OCI-M2 (cell line): ENCODE data around the gene EPHA2.
"Not testable (repeated sequence)": the region's sequence is repeated elsewhere in the genome, so short reads cannot be mapped to it uniquely, and the experiment has no call there.

Experiments used
- DNase-seq: peaks from one replicate; lab custom pipeline; 2025; ENCODE audit not compliant: unreplicated experiment; lab: John Stamatoyannopoulos, UW

EPHA2 gene

DNA sequence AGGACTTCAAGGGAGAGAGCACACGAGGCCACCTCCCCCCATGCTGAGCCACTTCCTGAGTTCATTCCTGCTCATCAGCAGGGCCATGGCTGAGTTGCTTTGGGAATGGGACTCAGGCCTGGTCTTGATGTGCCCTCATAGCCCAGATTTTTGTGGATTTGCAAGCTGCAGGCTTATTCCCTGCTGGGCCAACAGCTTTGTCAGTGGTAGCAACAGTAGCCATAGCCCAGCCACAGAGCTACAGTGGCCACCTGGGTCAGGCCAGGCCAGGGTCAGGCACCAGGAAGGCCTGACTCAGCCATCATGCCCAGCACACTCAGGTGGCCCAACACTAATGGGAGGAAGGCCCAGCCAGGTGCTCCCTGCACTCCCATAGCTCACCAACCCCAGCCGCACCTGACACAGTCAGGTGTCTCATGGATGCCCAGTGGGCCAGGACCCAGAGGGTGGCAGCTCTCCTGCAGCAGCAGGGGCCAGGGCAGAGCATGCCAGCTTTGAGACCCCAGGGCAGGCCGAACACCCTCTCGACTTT is 33.5 kb downstream of the EPHA2 start:
- DNase-seq, result no peak

- DNase-seq, result no peak
These were observed 34.9 kb downstream of the EPHA2 start for GRCh38 chr1:16120940-16121410.

DNA sequence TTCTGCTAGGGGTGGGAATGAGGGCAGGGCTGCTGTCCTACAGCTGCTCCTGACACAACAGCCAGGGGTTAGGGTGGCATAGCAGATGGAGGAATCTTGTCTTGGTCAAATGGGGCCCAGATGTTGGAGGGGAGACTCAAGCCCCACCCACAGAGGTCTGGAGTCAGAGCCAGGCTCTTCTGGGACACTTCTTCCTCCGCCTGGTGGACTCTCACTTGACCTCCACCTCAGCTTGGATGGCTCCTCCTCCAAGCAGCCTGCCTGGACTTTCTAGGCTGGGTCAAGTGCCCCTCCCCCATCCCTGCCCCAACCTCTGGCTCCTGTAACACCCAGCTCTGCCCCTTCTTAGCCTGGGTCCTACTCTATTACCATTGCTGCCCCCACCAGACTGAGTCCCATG is 35.5 kb downstream of the EPHA2 start:
- no peak for DNase-seq

GRCh38 chr1:16119926-16120325 is 35.9 kb downstream of the EPHA2 start:
- DNase-seq, result no peak

DNA sequence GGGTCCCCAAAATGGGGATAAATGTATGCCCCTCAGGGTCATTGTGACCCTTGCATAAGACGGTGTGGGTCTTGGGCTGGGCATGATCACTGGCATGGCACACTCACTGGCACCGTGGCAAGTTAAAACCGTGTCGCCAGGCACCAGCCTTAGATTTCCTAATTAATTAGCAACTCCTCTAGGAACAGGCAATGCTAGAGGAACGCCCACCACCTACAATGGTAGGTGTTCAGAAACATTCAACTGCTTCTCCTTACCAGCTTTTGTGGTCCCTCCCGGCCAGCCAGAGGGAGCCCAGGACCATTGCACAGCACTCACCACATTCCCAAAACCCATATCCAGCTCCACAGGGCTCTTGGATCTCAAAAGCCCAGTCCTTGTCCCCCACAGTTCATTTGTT is 36.4 kb downstream of the EPHA2 start:
- DNase-seq, result no peak

- no peak for DNase-seq
These were observed 37.2 kb downstream of the EPHA2 start for GRCh38 chr1:16118706-16119105.

- no peak for DNase-seq
These were observed 37.9 kb downstream of the EPHA2 start for GRCh38 chr1:16117936-16118335.

DNA sequence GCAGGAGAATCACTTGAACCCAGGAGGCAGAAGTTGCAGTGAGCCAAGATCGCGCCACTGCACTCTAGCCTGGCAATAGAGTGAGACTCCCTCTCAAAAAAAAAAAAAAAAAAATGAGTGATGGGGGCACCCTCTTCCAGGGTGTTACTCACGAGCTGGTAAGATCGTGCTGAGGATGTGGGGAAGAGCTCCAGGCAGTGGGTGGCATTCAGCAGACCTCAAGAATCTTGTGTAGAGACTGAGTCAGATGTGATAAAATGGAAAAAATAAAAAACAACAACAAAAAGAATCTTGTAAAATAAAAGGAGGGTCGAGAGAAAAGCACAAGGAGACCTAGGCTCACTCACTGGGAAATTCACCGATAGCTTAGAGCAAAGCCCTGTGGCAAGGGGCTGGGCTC is 38.5 kb downstream of the EPHA2 start:
- DNase-seq, result no peak

DNA sequence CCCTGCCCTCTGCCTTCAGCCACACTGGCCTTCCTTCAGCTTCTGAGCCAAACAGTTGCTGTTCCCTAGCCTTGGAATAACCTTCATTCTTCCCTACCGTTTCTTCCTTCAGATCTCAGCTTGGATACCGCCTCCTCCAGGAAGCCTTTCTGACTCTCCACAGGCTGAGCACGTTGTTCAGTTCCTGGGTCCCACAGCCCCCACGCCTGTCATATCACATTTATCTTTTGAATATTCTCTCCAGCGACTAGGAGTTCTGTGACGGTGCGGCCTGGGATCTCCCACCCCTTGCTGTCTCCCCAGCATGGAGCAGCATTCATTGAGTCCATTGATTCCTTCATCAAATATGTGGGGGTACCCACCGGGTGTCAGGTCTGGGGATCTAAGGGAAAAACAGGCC is 39.2 kb downstream of the EPHA2 start:
- no peak for DNase-seq

GRCh38 chr1:16116002-16116401 is 39.9 kb downstream of the EPHA2 start:
- DNase-seq, result no peak

GRCh38 chr1:16115468-16115983 is 40.3 kb downstream of the EPHA2 start:
- no peak for DNase-seq

DNA sequence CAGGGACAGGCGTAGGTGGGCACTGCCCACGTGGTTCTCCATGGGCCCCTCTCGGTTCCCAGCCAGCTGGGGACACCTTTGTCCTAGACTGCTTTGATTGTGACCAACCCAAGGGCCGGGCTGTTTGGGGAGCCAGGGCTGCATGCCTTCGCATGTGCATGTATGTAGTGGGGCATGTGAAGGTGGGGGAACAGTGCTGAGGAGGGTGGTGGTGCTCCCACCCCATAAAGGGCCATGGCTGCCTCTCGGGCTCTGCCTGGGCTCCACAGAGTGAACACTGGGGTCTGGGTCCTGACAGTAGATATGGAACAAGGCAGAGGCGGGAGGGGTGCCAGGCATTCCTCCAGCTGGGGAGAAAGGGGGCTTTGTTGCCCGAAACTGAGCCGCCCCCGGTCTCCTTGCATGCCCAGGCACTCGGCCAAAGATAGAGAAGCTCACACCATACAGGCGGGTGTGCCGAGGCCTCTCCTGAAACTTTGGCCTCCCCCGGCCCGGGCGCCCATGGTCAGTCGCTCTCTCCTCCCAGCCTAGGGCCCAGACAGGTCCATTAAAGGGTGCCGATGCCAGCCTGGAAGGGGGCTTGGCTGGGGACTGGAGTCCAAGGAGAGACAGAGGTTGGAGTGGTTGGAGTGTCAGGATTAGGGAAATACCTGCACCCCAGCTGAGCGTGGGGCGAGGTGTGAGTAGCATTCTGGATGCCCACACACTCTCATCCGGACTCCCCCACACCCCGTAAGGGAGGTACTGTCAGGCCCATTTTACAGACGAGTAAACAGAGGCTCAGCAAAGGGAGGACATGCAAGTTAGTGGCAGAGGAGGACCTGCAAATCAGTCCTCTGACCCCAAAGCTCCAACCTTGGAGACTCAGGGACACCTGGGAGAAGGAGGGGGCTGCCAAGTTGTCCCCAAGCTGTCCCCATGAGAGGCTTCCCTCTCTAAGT is 41.1 kb downstream of the EPHA2 start:
- DNase-seq, result no peak

DNA sequence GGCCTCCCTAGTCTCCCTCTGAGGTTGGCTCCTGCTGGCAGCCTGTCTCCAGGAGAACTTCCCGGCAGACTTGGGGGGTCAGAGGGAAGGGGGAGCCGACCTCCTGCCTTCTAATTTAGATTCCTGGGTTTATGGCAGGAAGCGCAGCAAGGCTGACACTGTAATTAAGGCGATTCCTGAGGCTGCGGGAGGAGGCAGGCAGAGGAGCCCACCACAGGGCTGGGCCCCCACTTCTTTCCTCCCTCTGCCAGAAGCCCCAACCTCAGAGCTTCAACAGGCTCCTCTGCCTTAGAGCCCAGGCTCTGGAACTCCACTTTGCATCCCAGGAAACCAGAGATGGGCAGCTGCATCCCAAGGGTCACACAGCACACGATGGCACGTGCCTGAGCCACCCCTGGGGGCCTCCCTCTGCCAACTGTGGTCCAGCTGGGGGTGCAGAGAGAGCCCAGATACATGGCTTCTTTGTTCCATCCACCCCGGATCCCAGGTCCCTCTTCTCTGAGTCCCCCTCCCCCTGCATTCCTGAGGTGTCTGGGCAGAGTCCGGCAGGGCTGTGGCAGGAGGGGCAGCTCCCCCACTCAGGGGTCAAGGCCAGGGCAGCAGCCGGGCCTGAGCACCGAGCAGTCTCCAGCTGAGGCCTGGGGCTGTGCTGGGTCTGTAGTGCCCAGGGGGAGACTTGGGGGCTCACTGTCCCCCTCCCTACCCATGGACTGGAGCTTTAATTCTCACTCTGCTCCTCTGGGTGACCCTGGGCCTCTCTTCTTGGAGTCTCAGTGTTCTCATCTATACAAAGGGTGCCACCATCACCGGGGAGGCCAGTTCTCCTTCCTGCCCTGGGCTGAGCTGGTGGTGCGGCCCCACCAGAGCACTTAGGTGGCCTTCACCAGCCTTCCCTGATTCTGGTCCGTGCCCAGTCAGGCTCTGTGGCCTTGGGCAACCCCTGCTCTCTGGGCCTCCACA is 43.0 kb downstream of the EPHA2 start:
- DNase-seq, result no peak

DNA sequence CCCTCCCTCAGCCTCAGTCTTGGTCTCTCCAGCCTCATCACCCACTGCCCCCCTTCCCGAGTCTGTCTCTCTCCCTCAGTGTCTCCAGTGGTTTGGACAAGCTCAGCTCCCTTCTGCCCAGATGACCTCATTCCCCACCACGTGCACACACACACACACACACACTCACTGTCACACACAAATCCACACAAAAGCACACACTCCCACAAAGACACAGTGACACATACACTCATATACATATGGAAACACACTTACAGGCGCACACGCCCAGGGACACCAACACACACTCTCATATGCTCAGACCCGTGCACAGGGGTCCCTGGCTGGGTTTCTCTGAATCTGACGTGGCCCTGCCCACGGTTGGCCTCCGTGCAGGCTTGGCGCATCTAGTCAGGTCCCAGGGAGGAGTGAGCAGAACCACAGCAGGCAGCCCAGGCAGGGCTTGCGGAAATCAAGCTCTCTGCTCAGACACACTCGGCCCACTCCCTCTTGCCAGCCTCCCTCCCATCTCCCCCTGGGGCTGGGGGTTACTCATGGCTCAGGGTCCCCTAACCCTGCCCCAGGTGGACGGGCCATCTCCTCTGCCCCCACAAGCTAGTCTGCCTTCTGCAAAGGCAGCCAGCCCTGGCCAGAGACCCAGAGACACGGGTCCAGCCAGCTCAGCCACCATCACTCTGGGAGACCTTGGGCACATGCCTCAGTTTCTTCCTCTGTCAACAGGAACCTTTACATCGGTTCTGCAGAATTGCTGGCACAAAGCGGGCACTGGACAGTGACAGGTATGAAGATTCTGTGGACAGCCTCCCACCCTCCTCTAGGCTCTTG is 43.9 kb downstream of the EPHA2 start:
- no peak for DNase-seq

DNA sequence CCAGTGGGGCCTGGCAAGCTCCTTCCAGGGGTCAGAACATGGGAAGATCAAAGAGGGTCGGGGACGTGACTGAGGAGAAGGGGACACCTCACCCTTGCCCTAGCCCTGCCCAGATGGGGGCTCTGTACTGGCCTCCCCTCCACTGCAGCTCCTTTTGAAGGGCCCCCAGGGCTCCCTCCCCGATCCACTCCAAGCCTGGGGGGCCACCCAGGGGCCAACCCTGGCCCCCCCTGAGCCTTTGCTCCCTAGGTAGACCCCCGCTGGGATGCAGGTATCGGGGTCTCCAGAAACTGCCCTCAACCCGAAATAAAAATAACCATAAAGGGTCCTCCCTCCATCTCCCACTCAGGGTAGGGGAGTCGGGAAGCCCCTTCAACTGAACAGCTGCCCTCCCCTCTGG is 45.0 kb downstream of the EPHA2 start:
- DNase-seq, result no peak

DNA sequence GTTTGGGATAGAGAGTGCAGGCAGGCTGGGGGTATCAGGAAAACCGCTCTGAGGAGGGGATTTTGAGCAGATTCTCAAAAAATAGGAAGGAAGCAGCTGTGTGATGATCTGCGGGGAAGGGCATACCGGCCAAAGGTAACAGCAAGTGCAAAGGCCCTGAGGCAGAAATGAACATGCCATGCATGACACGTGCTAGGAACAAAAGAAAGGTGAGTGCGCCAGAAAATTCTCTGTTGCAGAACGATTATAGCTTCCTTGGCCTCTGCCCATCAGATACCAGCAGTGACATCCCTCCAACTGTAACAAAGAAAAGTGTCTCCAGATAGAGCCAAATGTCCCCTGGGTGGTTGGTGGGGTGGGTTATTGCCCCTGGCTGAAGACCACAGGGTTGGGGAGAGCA is 45.4 kb downstream of the EPHA2 start:
- no peak for DNase-seq

- no peak for DNase-seq
These were observed 46.3 kb downstream of the EPHA2 start for GRCh38 chr1:16109571-16109970.

DNA sequence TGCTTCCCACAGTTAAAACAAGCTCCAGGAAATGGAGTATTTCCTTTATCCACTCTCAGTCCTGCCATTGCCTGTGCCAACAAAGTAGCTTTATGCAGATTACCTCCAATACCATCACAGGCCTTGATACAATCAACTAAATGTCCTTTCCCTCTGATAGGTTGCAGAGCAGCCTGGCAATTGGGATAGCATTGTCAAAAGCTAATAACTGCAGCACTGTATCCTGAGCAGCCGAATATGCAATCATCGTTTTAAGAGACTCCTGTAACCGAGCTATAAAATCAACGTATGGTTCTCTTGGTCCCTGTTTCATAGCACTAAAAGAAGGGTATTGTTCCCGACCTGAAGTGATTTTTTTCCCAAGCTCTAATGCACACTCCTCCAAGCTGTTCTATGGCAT is 48.8 kb downstream of the EPHA2 start:
- DNase-seq, result not testable (repeated sequence)

DNA sequence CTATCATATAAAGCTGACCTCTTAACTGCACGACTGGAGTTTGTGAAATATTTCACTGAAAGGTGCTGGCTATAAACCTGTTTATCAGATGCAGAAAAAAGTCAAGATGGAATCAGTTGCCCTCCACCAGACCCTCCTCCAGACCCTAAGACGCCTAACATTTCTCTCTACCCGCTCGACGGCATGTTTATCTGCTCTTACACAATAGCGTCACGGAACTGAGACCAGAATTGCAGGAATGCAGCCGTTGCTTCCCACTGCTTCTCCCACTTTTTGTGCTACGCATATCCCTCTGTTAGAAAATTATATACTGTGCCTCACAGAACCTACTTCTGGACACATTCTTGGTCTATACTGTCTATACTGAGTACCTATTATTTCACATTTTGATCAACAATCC is 54.2 kb downstream of the EPHA2 start:
- no peak for DNase-seq

GRCh38 chr1:16099412-16099811 is 56.5 kb downstream of the EPHA2 start:
- DNase-seq, result no peak
